ENCODE measurements around the gene SSH2.

Gene SSH2

GRCh38 chr17:29826114-29826692 is 103.8 kb downstream of the SSH2 start:
- H3K4me3 ChIP-seq (ENCODE audit: low read length in 2 of 2): no peak overlapping the region
- H3K18ac ChIP-seq (ENCODE audit: low read length): no peak overlapping the region
- no peak overlapping the region for H4K8ac ChIP-seq (ENCODE audit: low read depth, low read length)
- H2BK12ac ChIP-seq (ENCODE audit: low read length): no peak overlapping the region
- H4K91ac ChIP-seq (ENCODE audit: low read depth, low read length, poor library complexity): no peak overlapping the region
- no peak overlapping the region for H3K9ac ChIP-seq (ENCODE audit: low read depth, low read length, poor library complexity)
- no peak overlapping the region for H2BK15ac ChIP-seq (ENCODE audit: low read length)
- no peak overlapping the region for H3K14ac ChIP-seq (ENCODE audit: low read length)
- no peak overlapping the region for H3K23ac ChIP-seq (ENCODE audit: low read depth, low read length, poor library complexity)
- no peak overlapping the region for H2BK120ac ChIP-seq (ENCODE audit: low read depth, low read length)
- WGBS, 2 donors (ENCODE audit: extremely low coverage in 2 of 2, insufficient read length in 2 of 2, insufficient replicate concordance in 1 of 2): no CpG with 5 or more reads among the region's 2 CpGs
- H3K4me2 ChIP-seq (ENCODE audit: insufficient read depth, low read length, poor library complexity, severe bottlenecking): no peak overlapping the region
- no peaks in the 10 kb centered on the region for H3K9me3 ChIP-seq (replicated peaks in 1 of 2; ENCODE audit: control insufficient read depth in 2 of 2, insufficient read depth in 1 of 2, low read depth in 1 of 2, low read length in 2 of 2)
- H3K79me1 ChIP-seq (ENCODE audit: low read depth, low read length): peaks cover 3% of the 10 kb centered on the region
- peaks cover 2 to 7% of the 10 kb centered on the region in 2 donors for H3K4me1 ChIP-seq (ENCODE audit: control insufficient read depth in 2 of 2, insufficient read depth in 1 of 2, low read depth in 1 of 2, low read length in 2 of 2)
- no peak overlapping the region for H3K27ac ChIP-seq (replicated peaks; ENCODE audit: low read length)
- DNase-seq (ENCODE audit: low spot score): no peak
- no peaks in the 10 kb centered on the region for H3K36me3 ChIP-seq (replicated peaks in 1 of 2; ENCODE audit: control insufficient read depth in 2 of 2, insufficient read depth in 2 of 2, low read length in 2 of 2)
- no peak overlapping the region for H2BK5ac ChIP-seq (ENCODE audit: low read length)
- H3K27me3 ChIP-seq (ENCODE audit: control insufficient read depth in 3 of 3, insufficient read depth in 3 of 3, low read depth in 1 of 3, low read length in 3 of 3): no peaks in the 10 kb centered on the region
- H2AFZ ChIP-seq (ENCODE audit: low read length): no peak overlapping the region
- H3K4ac ChIP-seq (ENCODE audit: low read length): no peak overlapping the region
- no peak overlapping the region for H2AK5ac ChIP-seq (ENCODE audit: low read depth, low read length)

GRCh38 chr17:29825604-29826003 is 104.4 kb downstream of the SSH2 start:
- Histone ChIP-seq H3K27me3 (ENCODE audit: control insufficient read depth in 3 of 3, insufficient read depth in 3 of 3, low read depth in 1 of 3, low read length in 3 of 3) (no peaks in the 10 kb centered on the region), H3K79me1 (ENCODE audit: low read depth, low read length) (peaks cover 3% of the 10 kb centered on the region), H2BK12ac (ENCODE audit: low read length) (no peak overlapping the region), H2AFZ (ENCODE audit: low read length) (no peak overlapping the region), H3K27ac (replicated peaks; ENCODE audit: low read length) (no peak overlapping the region), H3K4me2 (ENCODE audit: insufficient read depth, low read length, poor library complexity, severe bottlenecking) (no peak overlapping the region), H4K91ac (ENCODE audit: low read depth, low read length, poor library complexity) (no peak overlapping the region), H3K4me1 (ENCODE audit: control insufficient read depth in 2 of 2, insufficient read depth in 1 of 2, low read depth in 1 of 2, low read length in 2 of 2) (peaks cover 2 to 7% of the 10 kb centered on the region in 2 donors), H2BK5ac (ENCODE audit: low read length) (no peak overlapping the region), H3K4ac (ENCODE audit: low read length) (no peak overlapping the region), H3K18ac (ENCODE audit: low read length) (no peak overlapping the region), H3K9ac (ENCODE audit: low read depth, low read length, poor library complexity) (no peak overlapping the region), H4K8ac (ENCODE audit: low read depth, low read length) (no peak overlapping the region), H3K14ac (ENCODE audit: low read length) (no peak overlapping the region), H3K4me3 (ENCODE audit: low read length in 2 of 2) (no peak overlapping the region), H2AK5ac (ENCODE audit: low read depth, low read length) (no peak overlapping the region), H2BK15ac (ENCODE audit: low read length) (no peak overlapping the region), H3K9me3 (replicated peaks in 1 of 2; ENCODE audit: control insufficient read depth in 2 of 2, insufficient read depth in 1 of 2, low read depth in 1 of 2, low read length in 2 of 2) (no peaks in the 10 kb centered on the region), H3K36me3 (replicated peaks in 1 of 2; ENCODE audit: control insufficient read depth in 2 of 2, insufficient read depth in 2 of 2, low read length in 2 of 2) (no peaks in the 10 kb centered on the region), H3K23ac (ENCODE audit: low read depth, low read length, poor library complexity) (no peak overlapping the region), H2BK120ac (ENCODE audit: low read depth, low read length) (no peak overlapping the region)
- no peak for DNase-seq (ENCODE audit: low spot score)
- whole genome bisulfite sequencing, 2 donors (ENCODE audit: extremely low coverage in 2 of 2, insufficient read length in 2 of 2, insufficient replicate concordance in 1 of 2): no CpG with 5 or more reads among the region's 3 CpGs

- no peak overlapping the region for H3K18ac ChIP-seq (ENCODE audit: low read length)
- H2AFZ ChIP-seq (ENCODE audit: low read length): no peak overlapping the region
- no peaks in the 10 kb centered on the region for H3K27me3 ChIP-seq (ENCODE audit: control insufficient read depth in 3 of 3, insufficient read depth in 3 of 3, low read depth in 1 of 3, low read length in 3 of 3)
- H3K4ac ChIP-seq (ENCODE audit: low read length): no peak overlapping the region
- H3K79me1 ChIP-seq (ENCODE audit: low read depth, low read length): peaks cover 3% of the 10 kb centered on the region
- no peak overlapping the region for H2BK12ac ChIP-seq (ENCODE audit: low read length)
- no peak overlapping the region for H3K14ac ChIP-seq (ENCODE audit: low read length)
- H4K8ac ChIP-seq (ENCODE audit: low read depth, low read length): no peak overlapping the region
- H2BK5ac ChIP-seq (ENCODE audit: low read length): no peak overlapping the region
- H3K4me2 ChIP-seq (ENCODE audit: insufficient read depth, low read length, poor library complexity, severe bottlenecking): no peak overlapping the region
- no peak overlapping the region for H2BK120ac ChIP-seq (ENCODE audit: low read depth, low read length)
- no peak overlapping the region for H3K23ac ChIP-seq (ENCODE audit: low read depth, low read length, poor library complexity)
- H3K27ac ChIP-seq (replicated peaks; ENCODE audit: low read length): no peak overlapping the region
- H2AK5ac ChIP-seq (ENCODE audit: low read depth, low read length): no peak overlapping the region
- H3K4me1 ChIP-seq (ENCODE audit: control insufficient read depth in 2 of 2, insufficient read depth in 1 of 2, low read depth in 1 of 2, low read length in 2 of 2): no peaks in the 10 kb centered on the region
- DNase-seq (ENCODE audit: low spot score): no peak
- no peak overlapping the region for H3K4me3 ChIP-seq (ENCODE audit: low read length in 2 of 2)
- no CpG with 5 or more reads among the region's 1 CpG for WGBS, 2 donors (ENCODE audit: extremely low coverage in 2 of 2, insufficient read length in 2 of 2, insufficient replicate concordance in 1 of 2)
- no peaks in the 10 kb centered on the region for H3K9me3 ChIP-seq (replicated peaks in 1 of 2; ENCODE audit: control insufficient read depth in 2 of 2, insufficient read depth in 1 of 2, low read depth in 1 of 2, low read length in 2 of 2)
- H2BK15ac ChIP-seq (ENCODE audit: low read length): no peak overlapping the region
- no peak overlapping the region for H4K91ac ChIP-seq (ENCODE audit: low read depth, low read length, poor library complexity)
- H3K36me3 ChIP-seq (replicated peaks in 1 of 2; ENCODE audit: control insufficient read depth in 2 of 2, insufficient read depth in 2 of 2, low read length in 2 of 2): no peaks in the 10 kb centered on the region
- H3K9ac ChIP-seq (ENCODE audit: low read depth, low read length, poor library complexity): no peak overlapping the region
Measured at GRCh38 chr17:29821897-29822296, 108.1 kb downstream of the SSH2 start.

- H4K91ac ChIP-seq (ENCODE audit: low read depth, low read length, poor library complexity): no peak overlapping the region
- H2AK5ac ChIP-seq (ENCODE audit: low read depth, low read length): no peak overlapping the region
- no peaks in the 10 kb centered on the region for H3K9me3 ChIP-seq (replicated peaks in 1 of 2; ENCODE audit: control insufficient read depth in 2 of 2, insufficient read depth in 1 of 2, low read depth in 1 of 2, low read length in 2 of 2)
- no peak overlapping the region for H3K4me3 ChIP-seq (ENCODE audit: low read length in 2 of 2)
- no peak overlapping the region for H4K8ac ChIP-seq (ENCODE audit: low read depth, low read length)
- no peak for DNase-seq (ENCODE audit: low spot score)
- WGBS, 2 donors (ENCODE audit: extremely low coverage in 2 of 2, insufficient read length in 2 of 2, insufficient replicate concordance in 1 of 2): no CpG with 5 or more reads among the region's 1 CpG
- no peak overlapping the region for H3K4ac ChIP-seq (ENCODE audit: low read length)
- peaks cover 3% of the 10 kb centered on the region for H3K79me1 ChIP-seq (ENCODE audit: low read depth, low read length)
- no peak overlapping the region for H2BK12ac ChIP-seq (ENCODE audit: low read length)
- no peak overlapping the region for H3K27ac ChIP-seq (replicated peaks; ENCODE audit: low read length)
- H3K14ac ChIP-seq (ENCODE audit: low read length): no peak overlapping the region
- H2BK120ac ChIP-seq (ENCODE audit: low read depth, low read length): no peak overlapping the region
- no peak overlapping the region for H2BK15ac ChIP-seq (ENCODE audit: low read length)
- no peak overlapping the region for H3K9ac ChIP-seq (ENCODE audit: low read depth, low read length, poor library complexity)
- H3K23ac ChIP-seq (ENCODE audit: low read depth, low read length, poor library complexity): no peak overlapping the region
- no peak overlapping the region for H3K18ac ChIP-seq (ENCODE audit: low read length)
- no peaks in the 10 kb centered on the region for H3K27me3 ChIP-seq (ENCODE audit: control insufficient read depth in 3 of 3, insufficient read depth in 3 of 3, low read depth in 1 of 3, low read length in 3 of 3)
- no peak overlapping the region for H2AFZ ChIP-seq (ENCODE audit: low read length)
- no peak overlapping the region for H2BK5ac ChIP-seq (ENCODE audit: low read length)
- no peaks in the 10 kb centered on the region for H3K4me1 ChIP-seq (ENCODE audit: control insufficient read depth in 2 of 2, insufficient read depth in 1 of 2, low read depth in 1 of 2, low read length in 2 of 2)
- H3K36me3 ChIP-seq (replicated peaks in 1 of 2; ENCODE audit: control insufficient read depth in 2 of 2, insufficient read depth in 2 of 2, low read length in 2 of 2): no peaks in the 10 kb centered on the region
- H3K4me2 ChIP-seq (ENCODE audit: insufficient read depth, low read length, poor library complexity, severe bottlenecking): no peak overlapping the region
Measured at GRCh38 chr17:29820425-29820824, 109.6 kb downstream of the SSH2 start.
